Activated naive CD8-positive, alpha-beta T cell treated with anti-CD3 and anti-CD28 coated beads for 36 hours (primary cell): ENCODE results near the gene CA5A. TPM values are rescaled to one million over a fixed set of nuclear protein-coding genes. Genes with fewer than 3 reads are reported as not detected.
A peak's percentile ranks its signal among the peaks of the same experiment; 100 is the strongest.

Experiments used
- DNase-seq: peaks from one replicate; pipeline ENCODE4 v3.0.0; 2021
- H3K27ac Mint-ChIP-seq: one replicate; pipeline ENCODE4 v1.8.0; 2022; ENCODE audit warnings: mild to moderate bottlenecking, moderate library complexity, mixed read lengths
- H3K27me3 Mint-ChIP-seq: one replicate; pipeline ENCODE4 v1.8.0; 2022; ENCODE audit warnings: mild to moderate bottlenecking, mixed read lengths
- H3K36me3 Mint-ChIP-seq: one replicate; pipeline ENCODE4 v1.8.0; 2021; ENCODE audit warnings: mild to moderate bottlenecking, mixed read lengths
- H3K4me1 Mint-ChIP-seq: one replicate; pipeline ENCODE4 v1.8.0; 2021; ENCODE audit warnings: mixed read lengths
- H3K4me3 Mint-ChIP-seq: one replicate; pipeline ENCODE4 v1.8.0; 2022; ENCODE audit warnings: mild to moderate bottlenecking, moderate library complexity, mixed read lengths
- H3K9me3 Mint-ChIP-seq: one replicate; pipeline ENCODE4 v1.8.0; 2022; ENCODE audit warnings: mixed read lengths
- total RNA-seq, 2 experiments: library from RNA; stranded (reverse); gene quantifications; one replicate each; pipeline ENCODE4 v1.2.3, GENCODE V29; 2021

The CA5A gene
- total RNA-seq, 2 experiments from 2014 or later, result not detected

DNA sequence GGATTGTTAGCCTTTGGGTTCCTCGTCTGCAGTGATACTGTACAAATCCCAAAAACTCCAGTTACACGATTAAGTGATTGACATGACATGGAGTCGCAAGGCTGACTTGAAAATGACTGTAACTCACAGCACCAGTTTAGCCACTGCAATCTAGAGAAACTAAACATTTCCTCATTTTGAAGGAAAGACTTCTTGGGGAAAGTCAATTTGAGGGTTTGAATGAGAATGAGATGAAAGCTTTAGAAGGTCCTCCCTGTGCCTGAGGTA, 19.7 kb upstream of the CA5A start:
- Mint-ChIP-seq H3K4me1 (peaks cover 83% of the 10 kb centered on the region), H3K4me3 (peak overlapping the region; percentile 85), H3K27ac (peak overlapping the region; percentile 98), H3K36me3 (peaks cover 31% of the 10 kb centered on the region), H3K9me3 (no peaks in the 10 kb centered on the region), H3K27me3 (no peaks in the 10 kb centered on the region)
- no peak for DNase-seq

- Mint-ChIP-seq H3K4me1 (peaks cover 81% of the 10 kb centered on the region), H3K36me3 (peaks cover 27% of the 10 kb centered on the region), H3K27ac (peak overlapping the region; percentile 98), H3K27me3 (no peaks in the 10 kb centered on the region), H3K9me3 (no peaks in the 10 kb centered on the region), H3K4me3 (peak overlapping the region; percentile 85)
- DNase-seq, result no peak
These were observed 19.2 kb upstream of the CA5A start for GRCh38 chr16:87955302-87956097.

- Mint-ChIP-seq H3K27me3 (no peaks in the 10 kb centered on the region), H3K9me3 (no peaks in the 10 kb centered on the region), H3K27ac (peak overlapping the region; percentile 98), H3K36me3 (peaks cover 27% of the 10 kb centered on the region), H3K4me3 (no peak overlapping the region), H3K4me1 (peaks cover 74% of the 10 kb centered on the region)
- no peak for DNase-seq
These were observed 18.5 kb upstream of the CA5A start for GRCh38 chr16:87954826-87955225.

DNA sequence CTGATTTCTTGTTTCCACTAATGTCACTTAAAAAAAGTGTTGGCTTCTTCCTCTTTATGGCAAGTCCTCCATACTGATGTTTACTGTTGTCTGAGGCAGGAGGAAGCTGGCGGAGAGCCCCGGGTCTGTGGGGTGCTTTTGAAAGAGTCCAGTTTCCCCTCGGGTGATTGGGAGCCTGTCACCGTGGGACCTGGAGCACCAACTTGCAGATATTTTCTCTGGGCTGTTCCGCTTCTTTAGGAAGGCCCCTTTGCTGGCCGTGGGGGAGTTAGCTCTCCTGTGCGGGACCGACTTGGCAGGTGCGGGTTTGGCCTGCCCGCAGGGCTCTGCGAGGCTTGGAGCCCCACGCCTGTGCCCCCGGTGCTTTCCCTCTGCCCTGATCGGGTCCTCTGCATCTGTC, 18.0 kb upstream of the CA5A start:
- H3K4me3 Mint-ChIP-seq, result peak overlapping the region; percentile 44
- peaks cover 25% of the 10 kb centered on the region for H3K36me3 Mint-ChIP-seq
- no peak for DNase-seq
- H3K27ac Mint-ChIP-seq, result peak overlapping the region; percentile 72
- peaks cover 69% of the 10 kb centered on the region for H3K4me1 Mint-ChIP-seq
- H3K27me3 Mint-ChIP-seq, result no peaks in the 10 kb centered on the region
- no peaks in the 10 kb centered on the region for H3K9me3 Mint-ChIP-seq

GRCh38 chr16:87953308-87954215, 17.2 kb upstream of the CA5A start:
- Mint-ChIP-seq H3K36me3 (peaks cover 22% of the 10 kb centered on the region), H3K4me1 (peaks cover 65% of the 10 kb centered on the region), H3K27ac (peak overlapping the region; percentile 72), H3K27me3 (no peaks in the 10 kb centered on the region), H3K9me3 (no peaks in the 10 kb centered on the region), H3K4me3 (peak overlapping the region; percentile 44)
- DNase-seq, result no peak

DNA sequence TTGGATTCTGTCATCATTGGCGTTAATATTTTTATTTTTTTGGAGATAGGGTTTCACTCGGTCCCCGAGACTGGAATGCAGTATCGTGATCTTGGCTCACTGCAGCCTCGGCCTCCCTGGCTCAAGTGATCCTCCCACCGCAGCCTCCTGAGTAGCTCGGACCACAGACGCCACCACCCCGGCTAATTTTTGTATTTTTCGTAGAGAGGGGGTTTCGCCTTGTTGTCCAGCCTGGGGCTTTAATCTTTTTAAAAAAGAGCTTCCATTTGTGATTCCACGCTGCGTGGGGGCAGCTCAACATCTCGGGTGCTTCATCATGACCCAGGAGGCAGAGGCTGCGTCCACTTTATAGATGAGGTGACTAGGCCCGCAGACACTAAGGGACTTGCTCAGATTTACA, 16.4 kb upstream of the CA5A start:
- H3K4me3 Mint-ChIP-seq, result peak overlapping the region; percentile 96
- H3K4me1 Mint-ChIP-seq, result peaks cover 64% of the 10 kb centered on the region
- H3K36me3 Mint-ChIP-seq, result peaks cover 22% of the 10 kb centered on the region
- H3K9me3 Mint-ChIP-seq, result no peaks in the 10 kb centered on the region
- H3K27ac Mint-ChIP-seq, result peak overlapping the region; percentile 96
- DNase-seq, result no peak
- no peaks in the 10 kb centered on the region for H3K27me3 Mint-ChIP-seq

GRCh38 chr16:87951552-87952538, 15.5 kb upstream of the CA5A start:
- Mint-ChIP-seq H3K27me3 (peaks cover 3% of the 10 kb centered on the region), H3K36me3 (peaks cover 14% of the 10 kb centered on the region), H3K4me3 (peak overlapping the region; percentile 96), H3K27ac (peak overlapping the region; percentile 96), H3K9me3 (no peaks in the 10 kb centered on the region), H3K4me1 (peaks cover 57% of the 10 kb centered on the region)
- no peak for DNase-seq

GRCh38 chr16:87950765-87951551, 14.6 kb upstream of the CA5A start, which contains the start of gene BANP:
Gene BANP, plus strand, starts transcription at chr16:87951434. Its CDS starts 23,682 bp downstream, at chr16:87975116.
- Mint-ChIP-seq H3K4me3 (peak within 1 kb of the TSS; percentile 96), H3K36me3 (peaks cover 12% of the 10 kb centered on the region), H3K4me1 (peaks cover 50% of the 10 kb centered on the region), H3K27ac (peak within 1 kb of the TSS; percentile 99), H3K27me3 (peaks cover 3% of the 10 kb centered on the region), H3K9me3 (no peaks in the 10 kb centered on the region)
- DNase-seq, result peak; percentile 97

GRCh38 chr16:87949071-87949744, 12.9 kb upstream of the CA5A start:
- peaks cover 39% of the 10 kb centered on the region for H3K4me1 Mint-ChIP-seq
- H3K4me3 Mint-ChIP-seq, result peak overlapping the region; percentile 22
- H3K27ac Mint-ChIP-seq, result no peak overlapping the region
- H3K27me3 Mint-ChIP-seq, result peaks cover 3% of the 10 kb centered on the region
- peaks cover 9% of the 10 kb centered on the region for H3K36me3 Mint-ChIP-seq
- H3K9me3 Mint-ChIP-seq, result no peaks in the 10 kb centered on the region
- DNase-seq, result no peak

DNA sequence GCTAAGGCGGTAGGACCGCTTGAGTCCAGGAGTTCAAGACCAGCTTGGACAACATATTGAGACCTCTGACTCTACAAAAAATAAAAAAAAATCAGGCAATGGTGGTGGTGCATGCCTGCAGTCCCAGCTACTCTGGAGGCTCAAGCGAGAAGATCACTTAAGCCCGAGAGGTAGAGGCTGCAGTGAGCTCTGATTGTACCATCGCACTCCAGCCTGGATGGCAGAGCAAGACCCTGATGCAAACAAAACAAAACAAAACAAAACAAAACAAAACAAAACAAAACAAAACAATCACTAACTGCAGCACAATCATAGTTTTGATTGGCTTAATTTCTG, 12.4 kb upstream of the CA5A start:
- peaks cover 9% of the 10 kb centered on the region for H3K36me3 Mint-ChIP-seq
- H3K4me3 Mint-ChIP-seq, result no peak overlapping the region
- peaks cover 3% of the 10 kb centered on the region for H3K27me3 Mint-ChIP-seq
- H3K4me1 Mint-ChIP-seq, result peaks cover 34% of the 10 kb centered on the region
- H3K9me3 Mint-ChIP-seq, result no peaks in the 10 kb centered on the region
- H3K27ac Mint-ChIP-seq, result no peak overlapping the region
- DNase-seq, result no peak

DNA sequence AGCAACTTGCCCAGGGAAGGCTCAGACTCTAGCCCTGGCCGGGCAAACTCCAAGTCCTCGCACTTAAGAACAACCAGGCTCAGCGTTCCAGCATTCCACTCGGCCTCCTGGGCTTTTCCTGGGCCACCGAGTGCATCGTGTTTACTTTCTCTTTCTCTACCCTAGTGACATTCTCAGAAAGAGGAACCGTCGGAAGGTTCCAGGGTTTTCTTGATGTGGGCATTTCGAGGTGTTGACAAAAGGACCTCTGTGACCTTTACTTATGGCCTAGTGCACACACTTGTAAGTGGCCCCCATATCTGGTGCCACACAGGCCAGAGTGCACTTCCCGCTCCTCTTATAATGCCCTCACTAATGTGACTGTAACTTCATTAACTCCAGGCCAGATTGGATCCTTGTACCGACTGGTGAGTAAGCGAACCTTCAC, 11.8 kb upstream of the CA5A start:
- Mint-ChIP-seq H3K27ac (peak overlapping the region; percentile 79), H3K27me3 (peaks cover 3% of the 10 kb centered on the region), H3K9me3 (no peaks in the 10 kb centered on the region), H3K36me3 (peaks cover 9% of the 10 kb centered on the region), H3K4me3 (peak overlapping the region; percentile 6), H3K4me1 (peaks cover 28% of the 10 kb centered on the region)
- no peak for DNase-seq

- H3K4me1 Mint-ChIP-seq, result peaks cover 27% of the 10 kb centered on the region
- no peak for DNase-seq
- peak overlapping the region; percentile 6 for H3K4me3 Mint-ChIP-seq
- H3K36me3 Mint-ChIP-seq, result peaks cover 6% of the 10 kb centered on the region
- H3K27me3 Mint-ChIP-seq, result peaks cover 3% of the 10 kb centered on the region
- H3K27ac Mint-ChIP-seq, result peak overlapping the region; percentile 79
- H3K9me3 Mint-ChIP-seq, result no peaks in the 10 kb centered on the region
These were observed 11.2 kb upstream of the CA5A start for GRCh38 chr16:87947356-87948118.
